HepG2 (cell line): Measurements from ENCODE around the gene XIAP. TPM values are rescaled to one million over a fixed set of nuclear protein-coding genes. Genes with fewer than 3 reads are reported as not detected.

Experiments used
- ASH2L ChIP-seq: fragments of 300-600, 200-600 bp; sonication (generic); IDR thresholded peaks from 2 replicates; pipeline ENCODE4 v1.7.0; 2017; ENCODE audit warnings: low read depth, mild to moderate bottlenecking, moderate library complexity, mixed read lengths, low read length; ENCODE audit not compliant: insufficient read length
- NR2F2 ChIP-seq: IDR thresholded peaks from 2 replicates; pipeline ENCODE4 v1.6.1; 2012; ENCODE audit warnings: low read depth, inconsistent platforms, borderline replicate concordance
- TEAD2 ChIP-seq: sonication (generic); formaldehyde crosslinking; IDR thresholded peaks from 2 replicates; pipeline ENCODE4 v1.9.0; 2021; ENCODE audit warnings: missing genetic modification reagents
- TRIM24 ChIP-seq: sonication (generic); formaldehyde crosslinking; IDR thresholded peaks from 2 replicates; pipeline ENCODE4 v1.8.0; 2022; ENCODE audit warnings: mild to moderate bottlenecking, missing genetic modification reagents
- ZFY ChIP-seq: sonication (generic); formaldehyde crosslinking; IDR thresholded peaks from 2 replicates; pipeline ENCODE4 v1.4.0; 2020; ENCODE audit warnings: missing genetic modification reagents
- ZNF143 ChIP-seq: sonication (generic); formaldehyde crosslinking; IDR thresholded peaks from 2 replicates; pipeline ENCODE4 v1.4.0; 2020; ENCODE audit warnings: missing genetic modification reagents
- ZNF652 ChIP-seq: IDR thresholded peaks from 2 replicates; pipeline ENCODE4 v1.6.1; 2016; ENCODE audit warnings: low read depth, borderline replicate concordance
- polyA plus RNA-seq, 8 experiments: library from polyadenylated mRNA; depleted of rRNA in 3 of 8; stranded (reverse) in 7 of 8; unstranded in 1 of 8; fragments of >200 nt; fragmentation: Illumina TruSeq in 4 of 8; extraction: Trizol in 4 of 8; gene quantifications; 2 replicates each; pipeline versions ENCODE4 v1.2.1 to v1.2.3, GENCODE V29; 2011 to 2016; ENCODE audit warnings: low read depth in 4 of 8, missing spikeins in 1 of 8, mixed read lengths in 1 of 8; ENCODE audit not compliant: insufficient read depth in 1 of 8
- total RNA-seq, 5 experiments: library from RNA; depleted of rRNA; stranded (reverse); fragments of >200 nt; fragmentation: Illumina TruSeq; extraction: Trizol; gene quantifications; 2 replicates each; pipeline ENCODE4 v1.2.3, GENCODE V29; 2016; ENCODE audit warnings: low read depth in 1 of 5
- TF ChIP-seq, protein P1 (sequence below): sonication (generic); formaldehyde crosslinking; IDR thresholded peaks from 2 replicates; pipeline ENCODE4 v1.4.0; 2020; ENCODE audit warnings: missing genetic modification reagents, borderline replicate concordance
- TF ChIP-seq, protein P2 (sequence below): sonication (generic); formaldehyde crosslinking; IDR thresholded peaks from 2 replicates; pipeline ENCODE4 v1.5.0; 2020; ENCODE audit warnings: mild to moderate bottlenecking, missing genetic modification reagents, borderline replicate concordance
- TF ChIP-seq, protein P3 (sequence below): sonication (generic); formaldehyde crosslinking; IDR thresholded peaks from 2 replicates; pipeline ENCODE4 v1.5.0; 2020; ENCODE audit warnings: mild to moderate bottlenecking, missing genetic modification reagents
- TF ChIP-seq, protein P4 (sequence below): sonication (generic); formaldehyde crosslinking; IDR thresholded peaks from 2 replicates; pipeline ENCODE4 v1.9.0; 2021; ENCODE audit warnings: missing genetic modification reagents, borderline replicate concordance

XIAP gene
- total and polyA plus RNA-seq, 2 of the 13 experiments (the other 11 are each of a cell fraction or from before 2014, with no cell fraction given): 12.9 to 29.5 TPM

DNA sequence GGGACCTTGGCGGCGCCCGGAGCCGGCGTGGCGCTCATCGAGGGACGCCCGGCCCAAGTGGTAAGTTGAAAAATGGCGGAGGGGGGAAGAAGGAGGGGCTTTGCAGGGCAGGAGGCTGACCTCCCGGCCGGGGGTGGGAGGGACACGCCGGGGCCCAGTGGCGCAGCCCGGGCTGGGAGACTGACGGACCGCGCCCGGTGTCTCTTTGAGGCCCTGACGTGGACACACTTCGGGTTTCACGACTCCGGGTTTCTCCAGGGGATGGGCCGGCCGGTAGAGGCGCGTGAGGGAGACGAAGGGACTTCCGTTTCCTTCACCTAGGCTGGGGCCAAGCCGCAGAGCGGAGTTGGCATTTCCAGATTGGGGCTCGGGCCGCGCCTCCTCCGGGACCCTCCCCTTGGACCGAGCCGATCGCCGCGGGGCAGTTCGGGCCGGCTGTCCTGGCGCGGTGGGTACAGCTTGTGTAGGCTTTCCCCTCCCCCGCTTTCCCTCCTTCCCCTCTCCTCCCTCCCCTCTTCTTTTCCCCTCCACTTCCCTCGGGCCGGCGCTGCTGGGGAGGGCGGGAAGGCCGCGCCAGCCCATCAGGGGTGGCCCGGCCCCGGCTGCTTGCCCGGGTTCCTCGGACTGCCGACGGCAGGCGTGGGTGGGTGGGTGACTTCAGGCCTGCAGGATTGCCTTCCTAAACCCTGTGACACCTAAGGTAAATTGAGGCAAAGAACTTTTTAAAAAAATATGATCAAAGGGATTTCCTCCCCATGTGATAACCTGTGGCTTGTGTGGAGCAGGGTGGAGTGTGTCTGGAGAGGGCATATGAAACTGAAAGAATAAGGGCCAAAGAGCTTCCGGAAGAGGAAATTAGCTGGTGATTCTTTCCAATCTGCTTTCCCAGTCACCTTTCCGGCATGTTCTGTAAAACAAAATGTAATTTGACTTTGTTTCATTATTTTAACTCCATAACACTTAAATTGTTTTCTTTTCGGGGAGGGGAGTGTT lies at the start of gene XIAP (continued):
- TF ChIP-seq, protein P1, sequence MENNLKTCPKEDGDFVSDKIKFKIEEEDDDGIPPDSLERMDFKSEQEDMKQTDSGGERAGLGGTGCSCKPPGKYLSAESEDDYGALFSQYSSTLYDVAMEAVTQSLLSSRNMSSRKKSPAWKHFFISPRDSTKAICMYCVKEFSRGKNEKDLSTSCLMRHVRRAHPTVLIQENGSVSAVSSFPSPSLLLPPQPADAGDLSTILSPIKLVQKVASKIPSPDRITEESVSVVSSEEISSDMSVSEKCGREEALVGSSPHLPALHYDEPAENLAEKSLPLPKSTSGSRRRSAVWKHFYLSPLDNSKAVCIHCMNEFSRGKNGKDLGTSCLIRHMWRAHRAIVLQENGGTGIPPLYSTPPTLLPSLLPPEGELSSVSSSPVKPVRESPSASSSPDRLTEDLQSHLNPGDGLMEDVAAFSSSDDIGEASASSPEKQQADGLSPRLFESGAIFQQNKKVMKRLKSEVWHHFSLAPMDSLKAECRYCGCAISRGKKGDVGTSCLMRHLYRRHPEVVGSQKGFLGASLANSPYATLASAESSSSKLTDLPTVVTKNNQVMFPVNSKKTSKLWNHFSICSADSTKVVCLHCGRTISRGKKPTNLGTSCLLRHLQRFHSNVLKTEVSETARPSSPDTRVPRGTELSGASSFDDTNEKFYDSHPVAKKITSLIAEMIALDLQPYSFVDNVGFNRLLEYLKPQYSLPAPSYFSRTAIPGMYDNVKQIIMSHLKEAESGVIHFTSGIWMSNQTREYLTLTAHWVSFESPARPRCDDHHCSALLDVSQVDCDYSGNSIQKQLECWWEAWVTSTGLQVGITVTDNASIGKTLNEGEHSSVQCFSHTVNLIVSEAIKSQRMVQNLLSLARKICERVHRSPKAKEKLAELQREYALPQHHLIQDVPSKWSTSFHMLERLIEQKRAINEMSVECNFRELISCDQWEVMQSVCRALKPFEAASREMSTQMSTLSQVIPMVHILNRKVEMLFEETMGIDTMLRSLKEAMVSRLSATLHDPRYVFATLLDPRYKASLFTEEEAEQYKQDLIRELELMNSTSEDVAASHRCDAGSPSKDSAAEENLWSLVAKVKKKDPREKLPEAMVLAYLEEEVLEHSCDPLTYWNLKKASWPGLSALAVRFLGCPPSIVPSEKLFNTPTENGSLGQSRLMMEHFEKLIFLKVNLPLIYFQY: 0 out of 2 replicates have a peak, but pooled peaks have one; percentile 52
- TF ChIP-seq ZNF652 (CRISPR knock-in tag) (no peak), TEAD2 (CRISPR knock-in tag) (no peak), TRIM24 (CRISPR knock-in tag) (no peak), ASH2L (peak; percentile 32), NR2F2 (no peak), ZFY (CRISPR knock-in tag) (peak; percentile 82), ZNF143 (CRISPR knock-in tag) (no peak)
- TF ChIP-seq, protein P2, sequence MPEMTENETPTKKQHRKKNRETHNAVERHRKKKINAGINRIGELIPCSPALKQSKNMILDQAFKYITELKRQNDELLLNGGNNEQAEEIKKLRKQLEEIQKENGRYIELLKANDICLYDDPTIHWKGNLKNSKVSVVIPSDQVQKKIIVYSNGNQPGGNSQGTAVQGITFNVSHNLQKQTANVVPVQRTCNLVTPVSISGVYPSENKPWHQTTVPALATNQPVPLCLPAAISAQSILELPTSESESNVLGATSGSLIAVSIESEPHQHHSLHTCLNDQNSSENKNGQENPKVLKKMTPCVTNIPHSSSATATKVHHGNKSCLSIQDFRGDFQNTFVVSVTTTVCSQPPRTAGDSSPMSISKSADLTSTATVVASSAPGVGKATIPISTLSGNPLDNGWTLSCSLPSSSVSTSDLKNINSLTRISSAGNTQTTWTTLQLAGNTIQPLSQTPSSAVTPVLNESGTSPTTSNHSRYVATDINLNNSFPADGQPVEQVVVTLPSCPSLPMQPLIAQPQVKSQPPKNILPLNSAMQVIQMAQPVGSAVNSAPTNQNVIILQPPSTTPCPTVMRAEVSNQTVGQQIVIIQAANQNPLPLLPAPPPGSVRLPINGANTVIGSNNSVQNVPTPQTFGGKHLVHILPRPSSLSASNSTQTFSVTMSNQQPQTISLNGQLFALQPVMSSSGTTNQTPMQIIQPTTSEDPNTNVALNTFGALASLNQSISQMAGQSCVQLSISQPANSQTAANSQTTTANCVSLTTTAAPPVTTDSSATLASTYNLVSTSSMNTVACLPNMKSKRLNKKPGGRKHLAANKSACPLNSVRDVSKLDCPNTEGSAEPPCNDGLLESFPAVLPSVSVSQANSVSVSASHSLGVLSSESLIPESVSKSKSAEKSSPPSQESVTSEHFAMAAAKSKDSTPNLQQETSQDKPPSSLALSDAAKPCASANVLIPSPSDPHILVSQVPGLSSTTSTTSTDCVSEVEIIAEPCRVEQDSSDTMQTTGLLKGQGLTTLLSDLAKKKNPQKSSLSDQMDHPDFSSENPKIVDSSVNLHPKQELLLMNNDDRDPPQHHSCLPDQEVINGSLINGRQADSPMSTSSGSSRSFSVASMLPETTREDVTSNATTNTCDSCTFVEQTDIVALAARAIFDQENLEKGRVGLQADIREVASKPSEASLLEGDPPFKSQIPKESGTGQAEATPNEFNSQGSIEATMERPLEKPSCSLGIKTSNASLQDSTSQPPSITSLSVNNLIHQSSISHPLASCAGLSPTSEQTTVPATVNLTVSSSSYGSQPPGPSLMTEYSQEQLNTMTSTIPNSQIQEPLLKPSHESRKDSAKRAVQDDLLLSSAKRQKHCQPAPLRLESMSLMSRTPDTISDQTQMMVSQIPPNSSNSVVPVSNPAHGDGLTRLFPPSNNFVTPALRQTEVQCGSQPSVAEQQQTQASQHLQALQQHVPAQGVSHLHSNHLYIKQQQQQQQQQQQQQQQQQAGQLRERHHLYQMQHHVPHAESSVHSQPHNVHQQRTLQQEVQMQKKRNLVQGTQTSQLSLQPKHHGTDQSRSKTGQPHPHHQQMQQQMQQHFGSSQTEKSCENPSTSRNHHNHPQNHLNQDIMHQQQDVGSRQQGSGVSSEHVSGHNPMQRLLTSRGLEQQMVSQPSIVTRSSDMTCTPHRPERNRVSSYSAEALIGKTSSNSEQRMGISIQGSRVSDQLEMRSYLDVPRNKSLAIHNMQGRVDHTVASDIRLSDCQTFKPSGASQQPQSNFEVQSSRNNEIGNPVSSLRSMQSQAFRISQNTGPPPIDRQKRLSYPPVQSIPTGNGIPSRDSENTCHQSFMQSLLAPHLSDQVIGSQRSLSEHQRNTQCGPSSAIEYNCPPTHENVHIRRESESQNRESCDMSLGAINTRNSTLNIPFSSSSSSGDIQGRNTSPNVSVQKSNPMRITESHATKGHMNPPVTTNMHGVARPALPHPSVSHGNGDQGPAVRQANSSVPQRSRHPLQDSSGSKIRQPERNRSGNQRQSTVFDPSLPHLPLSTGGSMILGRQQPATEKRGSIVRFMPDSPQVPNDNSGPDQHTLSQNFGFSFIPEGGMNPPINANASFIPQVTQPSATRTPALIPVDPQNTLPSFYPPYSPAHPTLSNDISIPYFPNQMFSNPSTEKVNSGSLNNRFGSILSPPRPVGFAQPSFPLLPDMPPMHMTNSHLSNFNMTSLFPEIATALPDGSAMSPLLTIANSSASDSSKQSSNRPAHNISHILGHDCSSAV (CRISPR knock-in tag): no peak
- TF ChIP-seq, protein P3, sequence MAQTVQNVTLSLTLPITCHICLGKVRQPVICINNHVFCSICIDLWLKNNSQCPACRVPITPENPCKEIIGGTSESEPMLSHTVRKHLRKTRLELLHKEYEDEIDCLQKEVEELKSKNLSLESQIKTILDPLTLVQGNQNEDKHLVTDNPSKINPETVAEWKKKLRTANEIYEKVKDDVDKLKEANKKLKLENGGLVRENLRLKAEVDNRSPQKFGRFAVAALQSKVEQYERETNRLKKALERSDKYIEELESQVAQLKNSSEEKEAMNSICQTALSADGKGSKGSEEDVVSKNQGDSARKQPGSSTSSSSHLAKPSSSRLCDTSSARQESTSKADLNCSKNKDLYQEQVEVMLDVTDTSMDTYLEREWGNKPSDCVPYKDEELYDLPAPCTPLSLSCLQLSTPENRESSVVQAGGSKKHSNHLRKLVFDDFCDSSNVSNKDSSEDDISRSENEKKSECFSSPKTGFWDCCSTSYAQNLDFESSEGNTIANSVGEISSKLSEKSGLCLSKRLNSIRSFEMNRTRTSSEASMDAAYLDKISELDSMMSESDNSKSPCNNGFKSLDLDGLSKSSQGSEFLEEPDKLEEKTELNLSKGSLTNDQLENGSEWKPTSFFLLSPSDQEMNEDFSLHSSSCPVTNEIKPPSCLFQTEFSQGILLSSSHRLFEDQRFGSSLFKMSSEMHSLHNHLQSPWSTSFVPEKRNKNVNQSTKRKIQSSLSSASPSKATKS: no peak
- TF ChIP-seq, protein P4, sequence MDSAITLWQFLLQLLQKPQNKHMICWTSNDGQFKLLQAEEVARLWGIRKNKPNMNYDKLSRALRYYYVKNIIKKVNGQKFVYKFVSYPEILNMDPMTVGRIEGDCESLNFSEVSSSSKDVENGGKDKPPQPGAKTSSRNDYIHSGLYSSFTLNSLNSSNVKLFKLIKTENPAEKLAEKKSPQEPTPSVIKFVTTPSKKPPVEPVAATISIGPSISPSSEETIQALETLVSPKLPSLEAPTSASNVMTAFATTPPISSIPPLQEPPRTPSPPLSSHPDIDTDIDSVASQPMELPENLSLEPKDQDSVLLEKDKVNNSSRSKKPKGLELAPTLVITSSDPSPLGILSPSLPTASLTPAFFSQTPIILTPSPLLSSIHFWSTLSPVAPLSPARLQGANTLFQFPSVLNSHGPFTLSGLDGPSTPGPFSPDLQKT (CRISPR knock-in tag): no peak
